Neutrophil (primary cell): ENCODE measurements around the gene LKAAEAR1.
A peak's percentile ranks its signal among the peaks of the same experiment; 100 is the strongest.

ENCODE experiments used
- H3K27ac ChIP-seq: fragments of 200-600 bp; sonication (generic); 2 replicates; pipeline ENCODE4 v1.5.1; 2016; ENCODE audit warnings: mild to moderate bottlenecking, moderate library complexity
- H3K27me3 ChIP-seq: fragments of 200-600 bp; sonication (generic); 2 replicates; pipeline ENCODE4 v1.6.0; 2016; ENCODE audit warnings: mild to moderate bottlenecking
- H3K36me3 ChIP-seq: fragments of 200-600 bp; sonication (generic); 2 replicates; pipeline ENCODE4 v1.5.1; 2017
- H3K4me1 ChIP-seq, 2 experiments: fragments of 200-600 bp in 1 of 2; sonication (generic) in 1 of 2; 1 replicate in 1 of 2; 2 replicates in 1 of 2; pipeline versions ENCODE4 v1.5.1 to v1.6.1; 2013 to 2016; ENCODE audit warnings: low read depth in 1 of 2, low read length in 1 of 2, mild to moderate bottlenecking in 1 of 2, moderate library complexity in 1 of 2; ENCODE audit not compliant: control insufficient read depth in 1 of 2, insufficient read depth in 1 of 2
- H3K4me3 ChIP-seq, 2 experiments: fragments of 200-600 bp in 1 of 2; sonication (generic) in 1 of 2; 1 replicate in 1 of 2; 2 replicates in 1 of 2; pipeline ENCODE4 v1.5.1; 2013 to 2016; ENCODE audit warnings: low read depth in 1 of 2, low read length in 1 of 2, mild to moderate bottlenecking in 1 of 2, moderate library complexity in 1 of 2
- H3K9me3 ChIP-seq: fragments of 200-600 bp; sonication (generic); 2 replicates; pipeline ENCODE4 v1.5.1; 2016
- CTCF ChIP-seq: fragments of 200-600 bp; sonication (generic); IDR thresholded peaks from 2 replicates; pipeline ENCODE4 v1.5.1; 2016; ENCODE audit warnings: antibody characterized with exemption

LKAAEAR1 gene

DNA sequence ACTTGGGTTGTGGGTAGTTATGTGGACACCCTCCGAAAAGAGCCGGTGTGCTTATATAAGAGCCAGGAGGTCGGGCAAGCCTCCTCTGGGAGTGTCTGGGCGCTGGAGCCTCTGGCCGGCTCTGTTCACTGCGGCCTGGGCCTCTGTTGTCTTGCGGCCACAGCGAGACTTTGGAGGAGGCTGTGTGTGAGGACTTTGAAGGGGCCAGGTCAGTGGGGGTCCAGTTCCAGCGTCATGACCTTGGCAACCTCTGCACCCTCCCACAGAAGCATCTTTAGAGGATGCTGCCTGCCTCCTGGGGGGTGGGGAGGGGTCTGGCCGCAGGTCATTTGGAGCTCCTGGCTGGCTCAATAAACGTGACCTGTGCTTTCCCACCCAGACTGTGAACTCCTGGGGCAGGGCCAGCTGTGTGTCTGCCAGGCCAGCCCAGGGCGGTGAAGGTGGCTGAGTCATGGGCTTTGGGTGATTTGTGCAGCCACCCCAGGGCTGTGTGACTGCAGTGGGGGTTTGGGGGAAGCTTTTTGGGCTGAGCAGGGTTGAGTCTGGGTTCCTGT is 20.0 kb downstream of the LKAAEAR1 start:
- no peaks in the 10 kb centered on the region for H3K9me3 ChIP-seq
- no peak for TF ChIP-seq CTCF
- peaks cover 32 to 52% of the 10 kb centered on the region in 2 experiments for H3K4me1 ChIP-seq
- peaks cover 19% of the 10 kb centered on the region for H3K27me3 ChIP-seq
- peak overlapping the region; percentile 23 for H3K27ac ChIP-seq
- no peaks in the 10 kb centered on the region for H3K36me3 ChIP-seq
- H3K4me3 ChIP-seq: peak overlapping the region in 1 of 2 experiments; percentile 70

DNA sequence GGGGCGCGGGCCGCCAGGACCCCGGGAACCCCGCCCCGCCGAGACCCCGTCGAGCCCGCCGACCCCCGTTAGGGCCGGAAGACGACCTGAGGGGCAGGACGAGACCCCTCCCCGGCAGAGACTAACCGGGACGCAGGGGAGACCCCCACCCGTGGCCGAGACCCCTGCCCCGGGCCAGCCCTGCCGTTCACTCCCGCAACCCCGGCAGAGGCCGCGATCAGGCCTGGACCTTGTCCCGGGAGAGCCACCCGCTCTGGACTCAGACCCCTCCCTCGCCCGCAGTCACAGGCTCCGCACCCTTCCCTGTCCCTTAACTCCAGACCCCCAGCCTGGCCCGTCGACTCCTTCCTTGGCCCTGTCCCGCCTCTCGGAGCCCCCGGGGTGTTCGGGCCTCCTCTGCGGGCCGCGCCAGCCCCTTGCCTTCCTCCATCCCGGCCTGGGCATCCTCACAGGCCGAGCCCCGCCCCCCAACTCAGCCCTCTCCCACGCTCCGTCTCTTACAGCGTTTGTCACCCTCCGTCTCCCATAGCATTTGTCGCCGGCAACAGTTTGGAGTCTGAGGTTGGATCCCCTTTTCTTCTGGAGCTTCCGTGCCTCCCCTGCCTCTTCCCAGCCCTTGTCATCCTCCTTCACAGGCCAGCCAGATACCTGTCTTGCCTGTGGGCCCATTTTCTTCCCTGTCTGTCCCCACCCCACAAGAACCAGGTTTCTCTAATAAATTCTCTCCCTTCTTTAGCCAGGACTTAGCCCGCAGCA is 20.6 kb downstream of the LKAAEAR1 start:
- peak overlapping the region; percentile 70 to 72 for H3K4me3 ChIP-seq
- no peaks in the 10 kb centered on the region for H3K9me3 ChIP-seq
- TF ChIP-seq CTCF: no peak
- peaks cover 19% of the 10 kb centered on the region for H3K27me3 ChIP-seq
- H3K4me1 ChIP-seq: peaks cover 32 to 52% of the 10 kb centered on the region in 2 experiments
- no peaks in the 10 kb centered on the region for H3K36me3 ChIP-seq
- H3K27ac ChIP-seq: peak overlapping the region; percentile 23

DNA sequence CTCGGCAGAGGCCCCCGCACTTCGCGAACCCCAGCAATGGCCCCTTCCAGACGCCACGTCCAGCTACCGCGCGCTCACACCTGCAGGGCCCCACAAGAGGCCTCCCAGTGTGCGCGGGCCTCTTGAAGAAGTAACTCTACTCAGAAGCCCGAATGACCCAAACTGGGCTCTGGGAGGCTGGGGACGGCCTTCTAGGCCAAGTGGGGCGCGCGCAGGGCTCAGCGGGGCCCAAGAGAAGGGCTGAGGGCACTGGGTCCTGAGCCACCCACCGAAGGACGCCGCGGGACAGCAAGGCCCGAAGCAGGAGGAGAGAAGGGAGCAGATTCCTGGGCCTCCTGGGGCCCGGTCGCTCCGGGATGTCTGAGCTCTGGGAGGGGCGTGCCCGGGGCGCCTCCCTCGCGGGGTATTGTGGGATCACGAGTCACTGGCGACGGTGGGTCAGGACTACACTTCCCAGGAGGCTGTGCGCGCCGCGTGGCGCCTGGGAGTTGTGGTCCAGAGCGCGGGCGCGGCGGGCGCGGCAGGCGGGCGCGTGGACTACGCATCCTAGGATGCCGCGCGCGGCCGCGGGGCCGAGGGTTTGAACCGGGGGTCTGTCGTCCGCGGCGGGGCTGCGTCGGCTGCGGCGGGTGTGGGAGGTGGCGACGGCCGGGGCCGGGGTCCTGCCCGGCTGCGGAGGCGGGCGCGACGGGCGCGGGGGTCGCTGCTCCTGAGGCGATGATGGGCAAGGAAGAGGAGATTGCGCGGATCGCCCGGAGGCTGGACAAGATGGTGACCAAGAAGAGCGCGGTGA is 21.4 kb downstream of the LKAAEAR1 start, which contains the start of gene TCEA2:
TCEA2 (plus strand) TSS at position 603 of the 793 bp plus-strand sequence; CDS start at position 718, 115 bp downstream.
- peak; percentile 15 for TF ChIP-seq CTCF

GRCh38 chr20:64062276-64062595 is 22.0 kb downstream of the LKAAEAR1 start:
- peaks cover 35 to 56% of the 10 kb centered on the region in 2 experiments for H3K4me1 ChIP-seq
- H3K4me3 ChIP-seq: peak overlapping the region; percentile 70 to 72
- no peaks in the 10 kb centered on the region for H3K9me3 ChIP-seq
- no peak for TF ChIP-seq CTCF
- H3K27me3 ChIP-seq: peaks cover 28% of the 10 kb centered on the region
- H3K27ac ChIP-seq: peak overlapping the region; percentile 63
- H3K36me3 ChIP-seq: no peaks in the 10 kb centered on the region

More for the DNA sequence above, 21.4 kb downstream of the LKAAEAR1 start, which contains the start of gene TCEA2:
- peaks cover 32 to 55% of the 10 kb centered on the region in 2 experiments for H3K4me1 ChIP-seq
- no peaks in the 10 kb centered on the region for H3K9me3 ChIP-seq
- no peaks in the 10 kb centered on the region for H3K36me3 ChIP-seq
- H3K27ac ChIP-seq: peak within 1 kb of the TSS; percentile 63
- peaks cover 22% of the 10 kb centered on the region for H3K27me3 ChIP-seq
- peak within 1 kb of the TSS; percentile 70 to 72 for H3K4me3 ChIP-seq

- Histone ChIP-seq H3K4me1 (peaks cover 26 to 35% of the 10 kb centered on the region in 2 experiments), H3K9me3 (no peaks in the 10 kb centered on the region), H3K36me3 (no peaks in the 10 kb centered on the region), H3K4me3 (no peak overlapping the region), H3K27ac (no peak overlapping the region), H3K27me3 (peaks cover 47% of the 10 kb centered on the region)
- no peak for TF ChIP-seq CTCF
Observed at GRCh38 chr20:64058536-64058935, 25.7 kb downstream of the LKAAEAR1 start.
